ENCODE data around the gene KCNF1.
"Not testable (repeated sequence)": the region's sequence is repeated elsewhere in the genome, so short reads cannot be mapped to it uniquely, and the experiment has no call there.

Gene KCNF1

DNA sequence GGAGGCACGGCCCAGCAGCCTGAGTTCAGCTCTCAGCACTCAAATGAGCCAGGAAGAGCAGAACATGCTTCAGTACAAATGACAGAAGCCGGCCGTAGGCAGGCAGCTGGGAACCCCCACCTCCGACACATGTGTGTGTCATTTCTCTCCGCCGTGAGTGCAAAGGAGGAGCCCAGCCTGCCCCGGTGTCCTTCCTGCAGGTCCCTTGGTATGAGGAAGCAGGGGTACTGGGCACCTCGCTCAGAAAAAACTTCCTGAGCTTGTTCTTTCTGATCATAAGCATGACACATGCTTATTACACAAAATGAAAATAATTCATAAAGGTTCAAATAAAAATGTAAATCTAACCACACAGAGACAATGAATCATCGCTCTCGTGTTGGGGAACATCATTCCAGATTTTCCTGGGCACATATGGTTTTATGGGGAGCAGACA, 35.3 kb downstream of the KCNF1 start:
- no peak for DNase-seq

DNA sequence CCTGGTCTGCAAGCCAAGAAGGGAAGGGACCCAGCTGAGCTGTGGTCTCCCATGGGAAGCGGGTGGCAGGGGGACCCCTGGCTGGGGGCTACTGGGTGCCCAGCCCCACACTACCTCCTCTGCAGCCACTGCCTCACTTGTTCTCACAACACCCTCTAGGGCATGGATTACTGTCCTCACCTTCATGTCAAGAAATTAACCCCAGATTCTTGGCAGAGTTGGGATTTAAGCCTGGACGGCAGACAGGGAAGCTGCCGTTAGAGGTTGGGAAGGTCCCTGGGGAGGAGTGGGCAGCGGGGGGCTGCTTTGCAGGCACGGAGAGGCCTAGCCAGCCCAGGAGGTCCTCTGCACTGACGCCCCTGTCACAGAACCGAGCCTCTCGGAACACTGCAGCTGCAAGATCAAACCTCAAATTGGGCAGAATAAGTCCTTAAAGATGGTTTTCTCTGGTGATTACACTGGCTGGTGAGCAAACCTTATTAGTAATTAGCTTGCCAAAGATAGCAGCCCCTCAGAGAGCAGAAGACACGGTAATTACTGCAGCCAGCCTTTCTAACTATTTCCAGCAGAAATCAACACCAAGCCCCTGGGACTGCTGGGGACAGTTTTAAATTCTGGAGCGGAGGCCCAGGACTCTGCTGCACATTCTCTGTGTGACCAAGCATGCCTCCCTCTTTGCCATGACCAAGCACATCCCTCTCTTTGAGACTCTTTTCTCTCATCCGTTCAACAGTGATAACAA, 35.9 kb downstream of the KCNF1 start:
- DNase-seq, result no peak

DNA sequence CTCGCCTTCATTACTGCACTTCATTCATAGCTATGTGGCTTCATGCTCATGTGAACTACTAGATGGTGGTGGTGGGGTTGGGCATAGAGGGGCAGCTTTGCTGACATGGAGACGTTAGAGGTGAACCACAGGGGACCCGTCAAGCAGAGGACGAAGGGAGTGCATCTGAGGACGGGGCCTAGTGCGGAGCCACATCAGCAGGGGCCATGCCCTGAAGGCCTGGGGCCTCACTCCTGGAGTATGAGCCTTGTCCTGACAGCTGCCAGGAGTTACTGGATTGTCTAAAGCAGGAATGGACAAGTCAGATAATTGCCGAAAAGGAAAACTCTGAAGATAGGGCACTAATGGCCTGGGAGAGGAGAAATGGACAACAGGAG, 36.4 kb downstream of the KCNF1 start:
- DNase-seq, result no peak

DNA sequence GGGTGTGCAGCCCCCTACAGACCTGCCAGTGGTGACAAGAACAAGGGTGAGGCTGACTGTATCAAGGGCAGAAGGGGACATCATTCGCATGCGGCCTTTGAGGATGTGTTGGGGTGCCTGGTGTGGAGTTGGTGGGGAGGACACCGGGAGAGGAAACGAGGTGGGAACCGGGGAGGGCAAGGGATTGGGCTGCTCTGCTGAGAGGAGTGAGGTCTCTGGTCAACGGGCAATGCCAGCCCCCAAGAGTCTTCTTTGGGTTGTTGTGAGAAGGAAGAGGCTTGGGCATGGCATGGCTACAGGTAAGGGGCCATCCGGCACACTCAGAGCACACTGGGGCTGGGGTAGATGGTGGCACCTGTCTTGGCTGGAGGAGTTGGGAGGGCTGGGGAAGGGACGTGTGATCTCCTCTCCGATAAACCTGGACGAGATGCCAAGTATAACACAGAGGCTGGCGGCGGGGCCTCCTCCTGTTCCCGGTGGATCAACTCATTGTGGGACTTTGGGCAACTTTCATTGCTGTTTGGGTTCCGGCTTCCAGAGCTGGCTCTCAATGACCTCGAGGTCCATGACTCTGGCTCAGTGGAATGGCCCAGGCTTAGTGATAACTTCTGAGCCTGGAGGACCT, 37.0 kb downstream of the KCNF1 start:
- DNase-seq, result no peak

DNA sequence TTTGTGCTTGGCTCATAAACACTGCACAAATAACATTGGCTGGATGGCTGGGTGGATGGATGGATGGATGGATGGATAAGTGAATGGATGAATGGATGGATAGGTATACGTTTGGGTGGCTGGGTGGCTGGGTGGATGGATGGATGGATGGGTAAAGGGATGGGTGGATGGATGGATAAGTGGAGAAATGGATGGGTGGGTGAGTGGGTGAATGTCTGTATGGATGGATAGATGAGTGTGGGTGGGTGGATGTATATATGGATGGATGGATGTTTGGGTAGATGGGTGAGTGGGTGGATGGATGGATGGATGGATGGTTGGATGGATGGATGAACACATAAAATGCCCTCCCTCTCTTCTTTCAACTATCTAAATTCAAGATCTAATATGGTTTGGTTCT, 38.1 kb downstream of the KCNF1 start:
- no peak for DNase-seq

DNA sequence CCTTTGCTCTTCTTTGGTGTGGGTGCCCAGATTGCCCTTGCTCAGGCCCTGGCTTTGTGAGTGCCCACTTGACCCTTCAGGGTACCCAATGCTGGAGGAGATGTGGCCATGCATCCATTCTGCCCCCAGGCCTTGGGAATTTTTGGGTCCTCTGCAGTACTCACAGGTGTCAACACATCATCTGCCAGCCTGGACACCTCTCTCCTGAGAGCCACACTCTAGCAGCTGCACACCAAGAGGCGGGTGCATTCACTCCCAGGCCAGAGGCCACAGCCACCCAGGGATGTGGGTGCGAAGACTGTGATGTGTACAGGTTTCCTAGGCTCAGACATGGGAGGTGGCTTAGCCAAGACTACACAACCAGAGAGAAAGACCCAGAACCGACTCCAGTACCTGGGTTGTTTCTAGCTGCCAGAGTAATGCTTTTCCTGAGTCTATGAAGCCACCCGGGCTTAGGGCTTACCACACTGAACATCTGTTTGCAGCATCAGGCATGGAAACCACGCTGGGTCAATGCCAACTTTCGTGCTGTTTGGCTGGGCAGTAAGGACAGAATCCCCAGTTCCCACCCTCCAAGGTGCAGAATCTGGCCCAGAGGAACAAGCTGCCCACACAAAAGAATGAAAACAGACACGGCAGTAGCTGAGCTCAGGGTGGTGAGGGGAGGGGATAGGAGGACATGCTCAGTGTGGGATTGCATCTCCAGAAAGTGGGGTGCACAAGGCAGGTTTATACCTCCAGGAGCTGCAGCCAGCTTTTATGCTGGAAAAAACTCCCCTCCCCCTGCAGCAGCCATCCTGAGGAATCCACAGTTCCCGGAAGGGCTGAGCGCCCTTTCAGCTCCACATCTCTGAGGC, 40.1 kb downstream of the KCNF1 start:
- DNase-seq, result no peak

DNA sequence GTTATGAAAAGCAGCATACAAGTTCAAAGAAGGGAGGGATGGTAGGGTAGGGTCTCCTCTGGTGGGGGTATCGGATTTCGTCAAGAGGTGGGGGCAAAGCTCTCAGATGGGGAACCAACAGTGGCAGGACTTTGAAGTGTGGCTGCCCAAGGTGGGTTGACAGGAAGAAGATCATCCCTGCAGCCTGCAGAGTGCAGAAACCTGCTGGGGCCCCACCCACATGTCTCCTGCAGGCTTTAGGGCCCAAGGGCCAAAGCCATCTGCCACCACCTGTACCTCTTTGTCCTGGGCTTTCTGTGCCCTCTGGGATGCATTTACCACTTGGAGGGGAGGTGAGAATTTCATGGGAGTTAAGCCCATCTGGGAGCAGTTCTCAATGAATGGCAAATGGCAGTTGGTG, 42.7 kb downstream of the KCNF1 start:
- no peak for DNase-seq

DNA sequence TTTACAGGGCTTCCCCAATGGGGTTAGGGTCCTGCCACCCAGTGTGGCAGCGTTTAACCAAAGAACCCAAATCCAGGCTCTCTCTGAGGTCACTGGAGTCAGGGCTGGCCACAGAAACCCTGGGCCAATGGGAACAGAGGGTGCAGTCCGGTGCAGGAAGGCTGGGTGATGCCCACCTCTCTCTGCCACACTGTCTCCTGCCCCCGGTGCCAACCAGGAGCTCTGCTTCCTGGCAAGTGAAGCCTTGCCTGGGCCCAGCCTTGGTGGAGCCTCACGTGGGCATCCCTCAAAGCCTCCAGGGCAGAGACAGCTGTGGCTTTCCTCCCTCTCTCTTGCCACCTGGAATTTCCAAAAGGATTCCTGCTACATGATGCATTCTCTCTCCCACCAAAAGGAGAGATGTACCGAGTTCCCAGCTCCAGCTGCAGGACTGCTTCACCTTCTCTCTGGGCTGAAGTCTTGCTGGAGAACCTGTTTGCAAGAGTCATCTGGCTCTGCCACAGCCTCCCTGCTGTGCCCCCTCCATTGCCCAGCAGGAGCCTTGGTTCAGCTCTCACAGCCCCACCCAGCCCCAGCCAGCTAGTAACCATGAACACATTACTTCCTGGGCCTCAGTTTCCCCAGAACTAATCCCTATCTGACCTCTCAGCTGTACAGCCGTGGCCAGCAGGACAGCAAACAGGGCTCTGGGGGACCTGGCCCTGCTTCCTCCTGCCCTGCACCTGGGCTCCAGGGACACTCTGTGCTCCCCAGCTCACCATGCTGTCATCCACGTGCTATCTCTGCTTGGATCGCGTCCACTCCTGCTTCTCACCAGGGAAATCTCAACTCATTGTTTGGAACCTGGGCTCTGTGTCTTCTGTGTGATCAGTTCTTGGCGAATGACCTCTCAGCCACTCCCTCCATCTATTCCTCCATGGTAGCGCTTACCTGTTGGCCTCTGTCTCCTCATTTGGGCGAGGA, 43.4 kb downstream of the KCNF1 start:
- DNase-seq, result no peak

DNA sequence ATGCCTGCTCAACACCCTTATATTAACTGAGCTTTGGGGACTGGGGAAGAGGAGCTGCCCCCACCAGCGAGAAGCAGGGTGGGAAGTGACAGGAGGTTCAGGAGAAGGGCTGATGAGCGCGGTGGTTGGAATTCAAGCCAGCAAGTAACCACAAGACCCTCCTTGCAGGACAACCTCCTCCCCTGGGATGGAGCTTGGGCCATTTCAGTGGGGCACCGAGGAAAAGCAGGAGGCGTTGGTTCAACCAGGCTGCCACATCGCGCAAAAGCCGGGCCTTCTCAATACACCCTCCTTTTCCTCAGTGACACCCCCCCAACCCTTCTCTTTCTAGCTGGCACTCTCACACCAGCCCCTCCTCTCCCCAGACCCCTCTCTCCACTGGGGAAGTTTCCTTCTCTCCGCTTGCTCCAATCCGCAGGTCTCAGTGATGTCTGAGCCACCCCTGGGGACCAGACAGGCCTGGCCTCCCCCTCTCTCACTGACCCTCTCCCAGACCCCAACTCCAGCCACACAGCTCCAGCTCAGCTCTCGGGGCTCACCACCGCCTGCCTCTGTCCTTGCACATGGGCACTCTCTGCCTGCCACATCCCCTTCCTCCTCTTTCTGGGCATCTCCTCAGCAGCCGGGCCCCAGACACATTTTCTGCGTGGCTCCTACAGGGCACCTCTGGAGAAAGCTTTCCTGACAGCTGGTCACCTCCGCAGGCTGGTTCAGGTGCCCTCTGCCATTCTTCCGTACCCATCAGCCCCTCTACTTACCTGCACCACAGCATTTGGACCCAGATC, 44.5 kb downstream of the KCNF1 start:
- no peak for DNase-seq

DNA sequence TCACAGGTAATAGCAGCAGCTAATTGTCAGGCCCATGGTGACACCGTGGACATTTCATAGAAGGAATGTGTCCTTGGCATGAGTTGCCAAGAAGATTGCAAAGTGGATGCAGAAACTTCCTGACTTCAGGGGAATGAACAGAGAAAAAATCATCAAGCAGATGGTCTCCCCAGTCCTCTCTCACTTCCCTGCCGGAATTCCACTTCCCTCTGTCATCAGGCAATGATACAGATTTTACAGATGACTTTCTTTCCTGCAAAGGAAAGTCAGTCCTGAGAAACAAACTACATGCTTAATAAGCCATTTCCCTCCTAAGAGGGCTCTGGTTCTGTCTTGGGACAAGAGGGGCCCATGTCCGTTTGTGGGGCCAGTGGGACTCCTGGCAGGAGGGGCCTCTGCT, 45.7 kb downstream of the KCNF1 start:
- DNase-seq, result no peak

DNA sequence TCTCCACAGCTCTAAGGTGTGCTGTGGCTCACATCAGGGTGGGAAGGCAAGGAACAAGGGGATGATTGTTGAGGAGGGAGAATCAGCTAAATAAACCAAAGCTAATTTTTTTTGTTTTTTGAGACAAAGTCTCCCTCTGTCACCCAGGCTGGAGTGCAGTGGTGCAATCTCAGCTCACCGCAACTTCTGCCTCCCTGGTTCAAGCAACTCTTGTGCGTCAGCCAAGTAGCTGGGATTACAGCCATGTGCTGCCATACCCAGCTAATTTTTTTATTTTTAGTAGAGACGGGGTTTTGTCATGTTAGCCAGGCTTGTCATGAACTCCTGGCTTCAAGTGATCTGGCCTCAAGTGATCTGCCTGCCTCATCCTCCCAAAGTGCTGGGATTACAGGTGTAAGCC, 46.7 kb downstream of the KCNF1 start:
- not testable (repeated sequence) for DNase-seq

DNA sequence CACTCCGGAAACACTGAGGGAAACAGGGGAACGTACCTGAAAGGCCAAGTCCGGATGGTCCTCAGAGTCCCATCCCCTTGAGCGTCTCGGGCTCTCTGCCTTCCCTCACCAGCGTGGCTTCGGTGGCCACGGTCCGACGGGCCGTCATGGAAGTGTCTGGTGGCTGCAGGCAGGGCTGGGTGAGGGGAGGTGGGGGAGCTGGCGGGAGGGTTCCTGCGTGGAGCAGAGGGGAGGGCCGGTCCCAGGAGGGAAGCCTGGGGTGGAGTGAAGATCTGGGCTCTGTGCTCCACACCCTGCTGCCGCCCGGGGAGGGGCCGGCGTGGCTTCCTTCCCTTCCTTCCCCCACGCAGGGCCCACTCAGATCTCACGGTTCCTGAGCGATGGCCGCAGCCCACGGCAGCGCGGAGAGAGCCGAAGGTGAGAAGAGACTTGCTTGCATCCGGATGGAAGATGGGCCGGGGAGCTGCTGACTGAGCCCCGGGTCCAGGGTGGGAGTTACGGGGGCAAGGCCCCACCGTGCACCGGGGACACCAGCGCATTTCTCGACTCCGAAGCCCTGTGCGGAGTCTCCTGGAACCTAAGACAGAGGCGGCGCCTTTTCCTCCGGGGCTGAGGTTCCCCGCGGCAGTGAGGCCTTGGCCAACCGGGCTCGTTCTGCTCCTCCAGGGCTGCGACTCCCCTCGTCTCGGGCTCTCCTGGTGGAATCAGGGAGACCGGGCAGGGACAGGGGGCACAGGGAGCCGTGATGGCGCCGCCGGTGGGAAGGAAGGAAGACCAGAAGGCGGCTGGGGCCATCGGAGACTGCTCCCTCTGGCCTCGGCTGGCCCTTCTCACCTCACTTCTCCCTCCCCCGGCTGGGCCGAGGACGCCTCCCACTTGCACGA, 49.1 kb downstream of the KCNF1 start:
- DNase-seq, result no peak

DNA sequence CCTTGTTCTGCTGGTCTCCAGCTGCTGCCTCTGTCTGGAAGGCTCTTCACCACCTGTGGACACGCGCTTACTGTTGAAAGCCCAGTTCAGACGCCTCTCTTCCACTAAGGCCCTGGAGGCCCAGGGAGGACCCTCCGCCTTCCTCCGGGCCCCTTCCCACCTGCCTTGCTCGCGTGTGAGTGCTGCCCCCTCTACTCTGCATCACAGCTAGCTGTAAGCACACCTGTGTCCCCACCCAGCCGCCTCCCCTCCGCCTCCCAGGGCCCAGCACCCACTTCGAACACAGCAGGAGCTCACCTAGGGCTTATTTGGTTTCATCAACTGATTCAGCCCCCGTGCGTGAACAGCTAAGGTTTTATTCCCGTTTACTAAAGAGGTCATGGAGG, 49.7 kb downstream of the KCNF1 start:
- no peak for DNase-seq

DNA sequence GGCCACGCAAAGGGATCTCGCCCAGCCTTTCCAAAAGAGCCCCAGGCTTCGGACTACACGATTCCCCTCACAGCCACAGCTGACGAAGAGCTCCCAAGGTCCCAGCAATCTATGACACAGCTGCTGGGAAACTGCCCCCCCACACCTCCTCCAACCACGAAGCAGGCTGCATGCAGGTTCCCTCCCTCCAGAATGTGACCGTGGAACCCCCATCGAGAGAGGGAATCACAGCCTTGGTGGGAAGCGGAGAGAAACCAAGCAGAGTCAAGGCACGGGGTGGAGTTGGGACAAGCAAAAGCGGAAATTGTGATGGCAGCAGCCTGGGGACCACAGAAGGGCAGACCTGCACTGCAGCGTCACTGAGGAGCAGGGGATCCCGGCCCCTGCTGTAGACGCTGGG, 50.3 kb downstream of the KCNF1 start:
- no peak for DNase-seq

DNA sequence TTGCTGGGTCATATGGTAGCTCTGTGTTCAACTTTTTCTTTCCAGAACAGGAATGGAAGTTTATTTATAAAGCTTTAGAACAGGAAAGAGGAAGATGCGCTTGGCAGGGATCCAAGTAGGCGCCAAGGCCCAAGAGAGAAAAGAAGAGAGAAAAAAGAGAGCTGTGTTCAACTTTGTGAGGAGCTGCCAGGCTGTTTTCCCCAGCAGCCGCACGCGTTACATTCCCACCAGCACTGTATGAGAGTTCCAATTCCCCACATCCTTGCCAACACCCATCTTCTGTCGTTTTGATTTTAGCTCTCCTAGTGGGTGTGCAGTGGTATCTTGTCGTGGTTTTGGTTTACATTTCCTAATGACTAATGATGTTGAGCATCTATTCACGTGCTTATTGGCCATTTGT, 51.4 kb downstream of the KCNF1 start:
- DNase-seq, result no peak
